Muscle of back (tissue), 11 donors: ENCODE measurements around the gene PDK2. TPM values are rescaled to one million over a fixed set of nuclear protein-coding genes. Genes with fewer than 3 reads are reported as not detected.

Experiments used
- DNase-seq, 3 donors: peaks; one replicate each; pipeline versions ENCODE4 v3.0.0 to v3.0.0-alpha.2; 2013
- polyA plus RNA-seq, 10 donors: library from polyadenylated mRNA; unstranded; fragments of 120-200 nt; gene quantifications; one replicate each; pipeline ENCODE4 v1.2.1, GENCODE V29; 2013; ENCODE audit not compliant: insufficient read length in 10 of 10

The PDK2 gene
- polyA plus RNA-seq, 10 donors, result 39.8 to 69.0 (median 50.6) TPM

DNA sequence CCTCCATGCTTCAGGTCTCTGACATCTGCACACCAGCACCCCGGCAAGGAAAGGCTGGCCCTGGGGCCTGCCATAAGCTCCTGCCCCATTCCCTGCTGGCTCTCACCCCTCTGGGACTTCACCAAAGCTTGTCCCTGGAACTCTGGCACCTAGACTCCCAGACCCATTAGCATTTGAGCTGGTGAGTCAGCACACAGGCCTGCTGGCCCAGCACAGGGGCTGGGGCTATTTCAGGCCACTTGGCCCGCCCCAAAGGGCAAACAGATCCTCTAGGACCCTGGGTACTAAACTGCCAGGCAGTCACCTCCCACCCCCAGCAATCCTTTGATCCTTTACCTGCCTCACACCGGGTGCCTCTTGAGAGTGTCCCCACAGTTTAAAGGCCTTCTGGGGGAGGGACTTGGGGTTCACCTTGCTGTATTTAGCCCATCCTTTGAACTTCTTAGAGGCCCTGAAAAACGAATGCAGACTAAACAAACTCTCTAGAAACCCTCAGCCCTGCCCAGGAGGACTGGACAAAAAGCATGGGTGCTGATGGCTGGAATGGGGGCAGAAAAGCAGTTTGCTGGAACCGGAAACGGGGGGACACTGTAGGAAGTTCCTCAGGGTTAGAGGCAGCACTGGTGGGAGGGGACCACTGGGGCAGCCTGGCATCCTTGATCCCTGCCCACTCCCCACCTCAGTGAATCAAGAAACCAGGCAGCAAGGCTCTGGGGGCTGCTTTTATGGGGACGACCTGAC, 38.0 kb downstream of the PDK2 start:
- no peak for DNase-seq

GRCh38 chr17:50133769-50134099, 38.6 kb downstream of the PDK2 start:
- DNase-seq, result no peak

GRCh38 chr17:50134206-50135110, 39.3 kb downstream of the PDK2 start:
- no peak for DNase-seq

GRCh38 chr17:50135316-50136095, 40.4 kb downstream of the PDK2 start:
- DNase-seq, result no peak

DNA sequence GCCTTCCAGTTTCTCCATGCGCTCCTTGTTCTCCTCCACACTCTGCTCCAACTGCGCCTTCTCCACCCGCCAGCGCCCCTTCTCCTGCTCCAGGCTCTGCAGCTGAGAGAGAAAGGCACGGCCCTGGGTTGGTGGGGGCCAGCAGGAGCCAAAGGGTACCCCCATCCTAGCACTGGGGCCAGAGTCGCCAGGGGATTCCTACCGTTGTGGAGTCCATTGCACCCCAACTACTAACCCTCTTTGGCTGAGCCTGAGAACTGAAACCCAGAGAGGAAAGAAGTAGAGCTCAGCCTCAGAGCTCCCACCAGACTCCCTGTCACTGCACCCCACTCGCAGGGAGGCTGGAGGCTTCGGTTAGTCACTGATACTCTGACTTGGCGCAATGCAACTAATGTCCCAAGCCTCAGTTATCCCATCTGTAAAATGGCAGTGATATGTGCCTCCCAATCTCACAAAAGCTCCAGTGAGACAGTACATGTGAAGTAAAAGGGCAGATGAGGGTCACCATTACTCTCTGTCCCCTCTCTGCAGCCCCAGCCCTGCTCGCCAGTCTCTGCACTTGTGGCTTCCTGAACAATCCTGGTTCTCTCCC, 41.0 kb downstream of the PDK2 start:
- DNase-seq, result no peak

- DNase-seq, result no peak
Observed at GRCh38 chr17:50137042-50137441, 41.9 kb downstream of the PDK2 start.

DNA sequence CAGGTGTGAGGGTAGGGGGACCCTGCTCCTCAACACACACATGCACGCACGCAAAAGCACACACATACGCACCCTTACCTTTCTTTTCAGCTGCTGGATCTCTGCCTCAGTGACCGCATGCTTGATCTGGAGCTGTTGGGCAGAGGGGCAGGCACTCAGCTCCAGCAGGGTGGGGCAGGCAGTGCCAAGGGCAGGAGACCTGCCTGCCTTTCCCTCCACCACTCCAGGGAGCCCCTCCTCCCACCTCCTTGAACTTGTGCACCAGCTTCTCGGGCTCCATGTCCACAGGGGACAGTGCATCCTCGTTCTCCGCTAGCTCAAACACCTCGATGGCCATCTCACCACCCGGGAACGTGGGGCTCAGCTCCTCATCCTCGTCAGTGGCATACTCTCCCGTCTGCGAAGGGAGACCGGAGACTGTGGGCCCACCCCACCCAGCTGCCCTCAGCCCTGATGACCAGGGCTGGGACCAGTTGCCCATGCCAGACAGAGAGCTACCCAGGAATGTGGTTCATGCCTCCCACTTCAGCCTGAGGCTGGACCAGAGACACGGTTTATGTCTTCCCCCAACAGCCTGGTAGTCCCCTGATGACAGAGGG, 44.1 kb downstream of the PDK2 start:
- DNase-seq, result no peak

DNA sequence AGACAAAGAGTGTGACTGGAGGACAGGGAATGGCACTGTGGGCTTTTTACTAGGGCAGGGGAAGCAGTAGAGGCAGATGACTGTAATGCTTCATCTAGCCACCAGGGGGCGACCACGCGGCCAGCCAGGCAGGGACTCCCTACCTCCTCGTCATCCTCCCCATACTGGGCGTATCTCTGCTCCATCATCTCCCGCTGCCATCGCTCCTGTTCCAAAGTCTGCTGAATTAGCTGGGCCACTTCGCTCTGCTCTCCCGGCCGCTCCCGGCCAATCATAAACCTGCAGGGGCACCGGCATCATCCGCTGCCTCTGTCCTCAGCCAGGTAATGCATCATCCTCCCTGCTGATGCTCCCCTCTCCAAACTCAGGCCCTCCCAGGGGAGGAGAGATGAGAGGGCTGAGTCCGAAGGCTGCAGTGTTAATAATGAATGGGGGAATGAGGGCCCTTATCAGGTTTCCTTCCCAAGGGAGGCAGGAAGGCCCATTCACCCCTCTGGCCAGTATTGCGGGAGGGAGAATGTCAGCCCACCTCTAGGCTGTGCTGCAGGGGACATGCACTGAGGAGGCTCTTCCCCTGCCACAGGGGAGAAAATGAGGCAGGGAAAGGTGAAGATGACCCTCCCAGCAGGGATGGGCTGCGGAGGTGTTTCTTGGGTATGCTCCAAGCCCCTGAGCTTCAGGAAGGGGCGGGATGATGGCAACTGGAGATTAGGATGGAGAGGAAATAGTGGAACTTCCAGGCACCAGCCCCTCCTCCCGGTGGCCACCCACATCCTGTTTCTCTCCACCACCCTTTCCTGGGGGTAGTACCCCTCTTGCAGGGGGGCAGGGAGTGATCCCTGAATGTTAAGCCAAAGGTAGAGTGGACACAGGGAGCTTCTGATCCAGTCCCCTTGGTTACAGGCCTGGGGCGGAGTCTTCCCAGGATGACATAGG, 45.1 kb downstream of the PDK2 start:
- DNase-seq, result peak in 2 of 3 donors; percentile 76 to 84

GRCh38 chr17:50141026-50141744, 46.0 kb downstream of the PDK2 start:
- DNase-seq, result no peak

GRCh38 chr17:50141745-50142110, 46.6 kb downstream of the PDK2 start:
- no peak for DNase-seq

DNA sequence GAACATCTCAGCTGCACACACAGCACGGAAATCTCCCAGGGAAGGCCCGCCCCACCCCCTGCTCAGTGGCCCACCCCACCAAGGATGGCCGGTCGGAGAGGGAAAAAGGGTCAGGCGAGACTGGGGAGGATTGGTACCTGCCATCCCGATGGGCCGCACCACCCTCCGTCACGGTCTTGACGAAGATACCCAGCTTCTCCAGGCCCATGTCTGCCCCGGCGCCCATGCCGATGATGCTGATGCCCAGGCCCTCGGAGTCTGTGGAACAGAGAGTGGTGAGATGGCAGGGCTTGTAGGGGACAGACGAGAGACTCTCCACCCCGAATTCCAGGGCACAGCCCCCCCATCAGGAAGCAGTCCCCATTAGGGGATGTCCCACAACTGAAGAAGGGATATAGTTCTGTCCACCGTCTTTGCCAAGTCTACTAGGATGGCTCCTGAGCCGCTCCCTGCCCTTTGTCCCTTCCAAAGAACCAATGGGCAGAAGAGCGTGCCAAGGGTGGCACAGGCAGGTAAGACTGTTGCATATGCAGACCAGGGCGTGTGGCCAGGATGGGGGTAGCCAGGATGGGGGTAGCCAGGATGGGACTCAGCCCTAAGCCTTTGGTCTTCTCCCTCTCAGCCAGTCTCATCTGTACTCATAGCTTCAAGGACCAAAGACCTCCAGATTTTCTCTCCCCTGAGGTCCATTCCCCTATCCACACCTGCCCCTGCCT, 48.5 kb downstream of the PDK2 start:
- DNase-seq, result no peak

- DNase-seq, result no peak
Observed at GRCh38 chr17:50144355-50144754, 49.2 kb downstream of the PDK2 start.

DNA sequence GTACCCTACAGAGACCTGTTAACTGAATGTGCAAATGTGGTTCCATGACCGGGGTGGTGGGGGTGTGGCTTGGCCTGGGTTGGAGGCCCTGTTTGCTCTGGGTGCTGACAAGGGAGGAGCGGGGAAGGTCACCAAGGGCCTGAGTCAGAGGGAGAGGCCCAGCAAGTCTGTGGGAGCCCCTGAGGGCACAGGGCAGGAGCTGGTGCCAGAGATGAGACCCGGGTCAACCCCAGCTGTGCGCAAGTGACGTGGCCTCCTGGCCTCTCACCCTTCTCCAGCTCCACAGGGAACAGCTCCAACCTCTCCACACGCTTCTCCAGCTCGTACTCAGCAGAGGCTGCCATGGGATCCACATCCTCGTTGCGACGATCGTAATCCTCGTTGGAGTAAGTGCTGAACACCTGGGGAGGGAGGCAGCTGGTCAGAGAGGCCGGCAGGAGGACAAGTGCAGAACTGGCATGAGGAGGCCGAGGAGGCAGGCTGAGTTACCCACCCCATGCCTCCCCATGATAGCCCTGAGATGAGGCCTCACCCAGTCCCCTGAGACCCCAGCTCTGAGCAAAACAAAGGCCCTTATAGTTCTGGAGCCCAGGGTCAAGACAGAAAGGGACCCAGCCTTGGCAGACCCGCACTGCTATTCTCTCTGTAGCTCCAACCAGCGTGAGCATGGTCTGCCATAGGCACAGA, 49.8 kb downstream of the PDK2 start:
- DNase-seq, result no peak

- no peak for DNase-seq
Observed at GRCh38 chr17:50145532-50146229, 50.5 kb downstream of the PDK2 start.

- no peak for DNase-seq
Observed at GRCh38 chr17:50146230-50146926, 51.2 kb downstream of the PDK2 start.

GRCh38 chr17:50146927-50147665, 51.9 kb downstream of the PDK2 start:
- no peak for DNase-seq
